MM.1S (cell line): ENCODE data around the gene BLOC1S3.

Experiments used
- DNase-seq: peaks from one replicate; pipeline ENCODE4 v3.0.0-alpha.2; 2015
- H2AFZ ChIP-seq: fragments of 300-600 bp; sonication (generic); 2 replicates; pipeline ENCODE4 v1.6.0; 2016; ENCODE audit warnings: antibody characterized with exemption, low read length
- H3F3A ChIP-seq: fragments of 300-600 bp; sonication (generic); 2 replicates; pipeline ENCODE4 v1.6.1; 2016; ENCODE audit warnings: mild to moderate bottlenecking, antibody characterized with exemption, low read length, moderate library complexity, mixed read lengths; ENCODE audit not compliant: insufficient read depth
- H3K27ac ChIP-seq: fragments of 300-600 bp; sonication (generic); 2 replicates; pipeline ENCODE4 v1.5.1; 2016; ENCODE audit warnings: mild to moderate bottlenecking, low read length
- H3K27me3 ChIP-seq: fragments of 300-600 bp; sonication (generic); replicated peaks from 2 replicates; pipeline ENCODE4 v1.6.0; 2016; ENCODE audit warnings: low read length; ENCODE audit not compliant: insufficient read depth
- H3K36me3 ChIP-seq: fragments of 300-600 bp; sonication (generic); replicated peaks from 2 replicates; pipeline ENCODE4 v1.6.1; 2016; ENCODE audit warnings: mild to moderate bottlenecking, low read length, mixed read lengths; ENCODE audit not compliant: insufficient read depth
- H3K4me1 ChIP-seq: fragments of 300-600 bp; sonication (generic); 2 replicates; pipeline ENCODE4 v1.6.1; 2016; ENCODE audit warnings: low read length, mixed read lengths
- H3K4me2 ChIP-seq: fragments of 300-600 bp; sonication (generic); 2 replicates; pipeline ENCODE4 v1.6.0; 2016; ENCODE audit warnings: low read depth, low read length
- H3K4me3 ChIP-seq: fragments of 300-600 bp; sonication (generic); 2 replicates; pipeline ENCODE4 v1.5.1; 2016; ENCODE audit warnings: low read length, mixed read lengths
- H3K79me2 ChIP-seq: fragments of 300-600 bp; sonication (generic); 2 replicates; pipeline ENCODE4 v1.6.1; 2016; ENCODE audit warnings: mixed run types, low read length, mixed read lengths
- H3K9ac ChIP-seq: fragments of 300-600 bp; sonication (generic); 2 replicates; pipeline ENCODE4 v1.6.1; 2016; ENCODE audit warnings: low read length, mixed read lengths
- H3K9me2 ChIP-seq: fragments of 300-600 bp; sonication (generic); replicated peaks from 2 replicates; pipeline ENCODE4 v1.6.1; 2016; ENCODE audit warnings: mild to moderate bottlenecking, low read length, mixed read lengths; ENCODE audit not compliant: insufficient read depth
- H3K9me3 ChIP-seq: fragments of 300-600 bp; sonication (generic); replicated peaks from 2 replicates; pipeline ENCODE4 v1.6.1; 2016; ENCODE audit warnings: mild to moderate bottlenecking, low read length, mixed read lengths; ENCODE audit not compliant: insufficient read depth
- H4K20me1 ChIP-seq: fragments of 300-600 bp; sonication (generic); 2 replicates; pipeline ENCODE4 v1.6.1; 2016; ENCODE audit warnings: mild to moderate bottlenecking, low read length, moderate library complexity, mixed read lengths; ENCODE audit not compliant: insufficient read depth
- EZH2 ChIP-seq: fragments of 300-600 bp; sonication (generic); optimal IDR thresholded peaks from 2 replicates; pipeline ENCODE3; 2017; ENCODE audit warnings: low read depth, mild to moderate bottlenecking, antibody characterized with exemption, low read length, mixed read lengths
- EZH2phosphoT487 ChIP-seq: fragments of 300-600 bp; sonication (generic); IDR thresholded peaks from 2 replicates; pipeline ENCODE4 v1.6.1; 2018; ENCODE audit warnings: antibody characterized with exemption, low read length
- TF ChIP-seq, protein P1 (sequence below): fragments of 300-600 bp; sonication (generic); IDR thresholded peaks from 2 replicates; pipeline ENCODE4 v1.5.1; 2016; ENCODE audit warnings: antibody characterized with exemption, low read length, mixed read lengths

Gene BLOC1S3

DNA sequence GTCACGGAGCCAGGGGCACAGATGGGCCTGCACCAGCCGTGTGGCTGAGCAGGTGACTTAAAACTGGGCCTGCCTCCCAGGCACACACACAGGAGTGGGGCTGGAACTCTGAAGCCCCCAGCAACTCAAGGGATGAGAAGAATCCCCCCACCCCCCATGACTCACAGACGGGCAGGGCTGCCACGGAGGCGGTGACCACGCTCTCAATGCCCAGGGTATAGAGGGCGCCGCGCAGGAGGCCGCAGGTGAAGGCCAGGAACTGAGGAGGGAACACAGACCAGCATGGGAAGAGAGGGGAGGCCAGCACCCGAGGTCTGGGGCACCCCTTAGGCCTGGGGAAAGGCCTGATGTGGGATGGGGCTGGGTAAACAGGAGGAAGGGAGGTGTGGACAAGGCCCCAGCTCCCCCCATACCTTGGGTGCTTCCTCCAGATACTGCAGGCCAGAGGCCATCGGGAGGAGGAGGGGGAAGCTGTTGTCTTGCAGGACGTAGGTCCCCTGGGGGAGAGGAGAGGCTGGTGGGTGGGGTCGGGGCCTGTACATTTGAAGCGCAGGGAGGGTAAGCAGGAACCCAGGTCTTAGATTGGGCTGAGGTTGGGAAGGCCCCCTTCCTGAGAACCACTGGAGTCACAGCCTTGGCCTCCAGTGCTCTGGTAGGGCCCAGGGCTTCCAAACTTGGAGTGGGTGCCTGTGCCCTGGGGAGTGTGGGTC lies 14.7 kb upstream of the BLOC1S3 start:
- no peaks in the 10 kb centered on the region for H3K4me1 ChIP-seq
- DNase-seq: no peak
- H3K4me2 ChIP-seq: no peak overlapping the region; the same call in 1 of the 2 replicates
- H2AFZ ChIP-seq: no peak overlapping the region
- no peaks in the 10 kb centered on the region for H3K79me2 ChIP-seq
- H3K4me3 ChIP-seq: no peak overlapping the region
- H4K20me1 ChIP-seq: no peaks in the 10 kb centered on the region
- no peak overlapping the region for H3K27ac ChIP-seq
- H3K36me3 ChIP-seq: no peaks in the 10 kb centered on the region
- H3K9me3 ChIP-seq: no peaks in the 10 kb centered on the region
- peaks cover 26% of the 10 kb centered on the region; the same call in 1 of the 2 replicates for H3K27me3 ChIP-seq
- no peaks in the 10 kb centered on the region for H3K9me2 ChIP-seq
- no peak overlapping the region for H3K9ac ChIP-seq
- no peaks in the 10 kb centered on the region for H3F3A ChIP-seq
- TF ChIP-seq, protein P1, sequence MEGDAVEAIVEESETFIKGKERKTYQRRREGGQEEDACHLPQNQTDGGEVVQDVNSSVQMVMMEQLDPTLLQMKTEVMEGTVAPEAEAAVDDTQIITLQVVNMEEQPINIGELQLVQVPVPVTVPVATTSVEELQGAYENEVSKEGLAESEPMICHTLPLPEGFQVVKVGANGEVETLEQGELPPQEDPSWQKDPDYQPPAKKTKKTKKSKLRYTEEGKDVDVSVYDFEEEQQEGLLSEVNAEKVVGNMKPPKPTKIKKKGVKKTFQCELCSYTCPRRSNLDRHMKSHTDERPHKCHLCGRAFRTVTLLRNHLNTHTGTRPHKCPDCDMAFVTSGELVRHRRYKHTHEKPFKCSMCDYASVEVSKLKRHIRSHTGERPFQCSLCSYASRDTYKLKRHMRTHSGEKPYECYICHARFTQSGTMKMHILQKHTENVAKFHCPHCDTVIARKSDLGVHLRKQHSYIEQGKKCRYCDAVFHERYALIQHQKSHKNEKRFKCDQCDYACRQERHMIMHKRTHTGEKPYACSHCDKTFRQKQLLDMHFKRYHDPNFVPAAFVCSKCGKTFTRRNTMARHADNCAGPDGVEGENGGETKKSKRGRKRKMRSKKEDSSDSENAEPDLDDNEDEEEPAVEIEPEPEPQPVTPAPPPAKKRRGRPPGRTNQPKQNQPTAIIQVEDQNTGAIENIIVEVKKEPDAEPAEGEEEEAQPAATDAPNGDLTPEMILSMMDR: no peak
- no peak for TF ChIP-seq EZH2phosphoT487

DNA sequence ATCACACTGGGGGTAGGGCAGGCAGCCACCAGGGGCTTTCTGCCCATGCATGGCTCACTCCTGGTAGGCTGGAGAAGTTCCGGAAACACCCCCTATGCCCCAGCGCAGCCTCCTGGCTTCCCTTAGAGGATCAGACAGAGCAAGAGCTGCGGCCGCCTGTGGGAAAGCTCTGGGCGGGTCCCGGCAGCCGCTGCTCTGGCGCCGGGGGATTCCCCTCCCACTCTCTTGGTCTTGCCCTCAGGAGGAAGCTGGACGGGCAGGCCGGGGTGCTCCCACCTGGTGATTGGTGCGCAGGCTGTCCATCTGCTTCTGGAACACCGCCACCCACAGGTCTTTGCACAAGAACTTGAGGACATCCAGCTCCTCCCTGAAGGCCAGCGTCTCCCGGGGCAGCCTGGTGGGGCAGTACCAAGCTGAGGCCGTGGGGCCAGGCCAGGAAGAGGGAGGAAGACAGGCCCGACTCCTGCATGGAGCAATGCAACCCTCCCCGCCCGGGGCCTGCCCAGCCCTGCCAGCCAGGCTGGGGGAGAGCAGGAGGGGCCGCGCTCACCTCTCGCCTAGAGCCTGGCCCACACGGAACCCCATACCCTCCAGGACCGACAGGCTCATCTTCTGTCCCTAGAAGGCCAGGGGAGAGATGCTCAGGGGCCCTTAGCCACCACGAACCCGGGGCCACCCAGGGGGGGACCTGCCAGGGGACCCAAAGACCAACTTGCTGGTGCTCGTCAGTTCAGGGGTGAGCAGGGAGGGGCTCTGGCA lies 13.8 kb upstream of the BLOC1S3 start:
- peak; percentile 43 for DNase-seq
- H3K9me3 ChIP-seq: no peaks in the 10 kb centered on the region
- no peak overlapping the region for H3K4me3 ChIP-seq
- H3K9ac ChIP-seq: no peak overlapping the region
- H2AFZ ChIP-seq: no peak overlapping the region
- H3K36me3 ChIP-seq: no peaks in the 10 kb centered on the region
- TF ChIP-seq EZH2phosphoT487: no peak
- TF ChIP-seq, protein P1: no peak
- TF ChIP-seq EZH2: no peak
- H3K27ac ChIP-seq: no peak overlapping the region
- no peaks in the 10 kb centered on the region for H3K79me2 ChIP-seq
- H3K27me3 ChIP-seq: peaks cover 24% of the 10 kb centered on the region; the same call in 1 of the 2 replicates
- H3K4me1 ChIP-seq: no peaks in the 10 kb centered on the region
- no peaks in the 10 kb centered on the region for H4K20me1 ChIP-seq
- H3F3A ChIP-seq: no peaks in the 10 kb centered on the region
- H3K4me2 ChIP-seq: peak overlapping the region; percentile 39; the same call in 1 of the 2 replicates
- no peaks in the 10 kb centered on the region for H3K9me2 ChIP-seq

DNA sequence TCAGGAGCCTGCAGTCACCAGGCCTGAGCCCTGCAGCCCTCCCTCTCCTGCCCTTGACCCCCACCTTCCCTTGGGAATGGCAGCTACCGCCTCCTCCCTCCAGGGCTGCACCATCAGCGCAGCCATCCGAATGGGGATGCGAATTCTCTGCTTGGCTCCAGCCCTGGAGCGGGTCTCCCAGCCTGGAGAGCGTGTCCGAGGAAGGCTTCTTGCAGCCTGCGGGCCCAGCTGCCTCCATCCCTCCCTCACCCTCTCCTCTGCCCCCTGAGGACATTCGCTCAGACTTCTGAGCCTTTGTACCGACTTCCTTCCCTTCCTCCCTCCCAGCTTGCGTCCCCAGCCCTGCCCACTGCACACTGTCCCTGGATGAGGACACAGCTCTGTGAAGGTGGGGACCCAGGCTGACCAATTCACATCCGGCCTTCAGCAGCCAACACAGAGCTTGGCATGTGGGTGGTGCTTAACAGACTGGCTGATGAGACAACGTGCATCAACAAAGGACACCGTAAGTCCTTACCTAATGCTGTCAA lies 11.8 kb upstream of the BLOC1S3 start:
- no peak overlapping the region for H3K4me2 ChIP-seq
- no peak overlapping the region for H3K27ac ChIP-seq
- H2AFZ ChIP-seq: no peak overlapping the region
- H3K9me2 ChIP-seq: no peaks in the 10 kb centered on the region
- no peak overlapping the region for H3K9ac ChIP-seq
- no peaks in the 10 kb centered on the region for H3K4me1 ChIP-seq
- H4K20me1 ChIP-seq: no peaks in the 10 kb centered on the region
- H3F3A ChIP-seq: no peaks in the 10 kb centered on the region
- H3K79me2 ChIP-seq: no peaks in the 10 kb centered on the region
- H3K27me3 ChIP-seq: peaks cover 6% of the 10 kb centered on the region; the same call in 1 of the 2 replicates
- no peak for DNase-seq
- no peaks in the 10 kb centered on the region for H3K9me3 ChIP-seq
- no peak for TF ChIP-seq EZH2phosphoT487
- no peak for TF ChIP-seq EZH2
- TF ChIP-seq, protein P1: no peak
- H3K4me3 ChIP-seq: no peak overlapping the region
- H3K36me3 ChIP-seq: no peaks in the 10 kb centered on the region
